ENCODE results near the gene CDK14. TPM values are rescaled to one million over a fixed set of nuclear protein-coding genes. Genes with fewer than 3 reads are reported as not detected.
A peak's percentile ranks its signal among the peaks of the same experiment; 100 is the strongest.

Gene CDK14
- polyA plus RNA-seq (ENCODE audit: insufficient read length), result 19.5 TPM

DNA sequence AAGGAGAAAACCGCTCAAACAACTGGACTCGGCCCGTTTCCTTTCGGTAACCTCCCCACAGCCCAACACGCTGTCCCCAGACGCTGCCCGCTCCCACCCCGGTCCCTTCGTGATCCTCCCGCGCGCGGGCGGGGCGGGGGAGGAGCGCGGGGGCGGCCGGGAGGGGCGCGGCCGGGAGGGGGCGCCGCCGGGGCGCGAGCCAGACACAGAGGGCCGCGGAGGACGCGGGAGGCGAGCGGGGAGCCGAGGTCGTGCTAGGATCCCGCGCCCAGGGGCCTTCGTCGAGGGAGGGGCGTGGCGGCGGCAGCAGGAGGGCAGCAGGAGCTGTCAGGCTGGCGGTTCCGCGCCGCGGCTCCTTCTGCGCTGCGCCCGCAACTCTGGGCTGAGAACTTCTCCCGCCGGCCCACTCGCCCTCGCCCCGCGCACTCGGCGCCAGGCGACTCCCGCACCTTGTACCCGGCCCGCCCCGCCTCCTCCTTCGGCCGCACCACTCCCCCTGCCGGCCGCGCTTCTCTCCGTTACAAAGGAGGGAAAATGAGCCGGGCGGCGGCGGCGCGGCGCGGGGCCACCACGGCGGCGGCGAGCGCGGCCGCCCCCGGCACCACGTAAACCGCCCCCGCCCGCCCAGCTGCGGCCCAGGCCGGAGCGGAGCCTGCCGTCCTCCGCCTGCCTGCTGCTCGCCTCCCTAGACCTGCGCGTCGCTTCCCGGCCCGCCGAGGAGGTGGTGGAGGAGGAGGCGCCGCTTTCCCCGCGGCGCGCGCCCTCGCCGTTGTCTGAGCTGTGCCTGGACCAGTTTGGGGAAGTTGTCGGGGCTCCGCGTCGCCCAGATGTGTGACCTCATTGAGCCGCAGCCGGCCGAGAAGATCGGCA lies at the start of gene CDK14:
CDK14 (plus strand) TSS at position 521 of the 870 bp plus-strand sequence; CDS start at position 828, 307 bp downstream.
- peak; percentile 81 for DNase-seq

DNA sequence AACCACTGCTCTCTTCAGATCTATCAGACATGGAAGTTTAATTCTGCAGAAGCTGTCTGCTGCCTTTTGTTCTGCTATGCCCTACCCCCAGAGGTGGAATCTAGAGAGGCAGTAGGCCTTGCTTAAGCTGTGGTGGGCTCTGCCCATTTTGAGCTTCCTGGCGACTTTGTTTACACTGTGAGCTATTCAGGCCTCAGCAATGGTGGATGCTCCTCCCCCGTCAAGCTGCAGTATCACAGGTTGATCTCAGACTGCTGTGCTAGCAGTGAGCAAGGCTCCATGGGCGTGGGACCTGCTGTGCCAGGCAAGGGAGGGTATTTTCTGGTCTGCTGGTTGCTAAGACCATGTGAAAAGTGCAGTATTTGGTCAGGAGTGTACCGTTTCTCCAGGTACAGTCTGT lies 45.1 kb upstream of the CDK14 start:
- DNase-seq, result no peak

DNA sequence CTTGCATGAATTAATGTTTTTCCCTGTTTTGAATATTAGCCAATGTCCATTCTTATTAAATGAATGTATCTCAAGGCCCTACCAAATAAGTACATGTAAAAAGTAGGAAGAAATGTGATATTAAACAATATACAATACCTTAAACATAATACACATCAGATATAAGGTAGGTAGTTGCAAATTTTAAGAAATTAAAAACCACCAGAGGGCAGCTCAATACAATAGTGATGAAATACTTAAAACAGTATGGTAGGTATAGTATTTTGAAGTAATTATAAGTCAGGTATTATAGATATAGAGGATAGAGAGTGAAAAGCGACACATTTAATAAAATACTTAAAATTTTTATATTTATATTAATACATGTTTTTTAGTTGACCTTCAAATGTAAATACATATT lies 43.6 kb upstream of the CDK14 start:
- no peak for DNase-seq

DNA sequence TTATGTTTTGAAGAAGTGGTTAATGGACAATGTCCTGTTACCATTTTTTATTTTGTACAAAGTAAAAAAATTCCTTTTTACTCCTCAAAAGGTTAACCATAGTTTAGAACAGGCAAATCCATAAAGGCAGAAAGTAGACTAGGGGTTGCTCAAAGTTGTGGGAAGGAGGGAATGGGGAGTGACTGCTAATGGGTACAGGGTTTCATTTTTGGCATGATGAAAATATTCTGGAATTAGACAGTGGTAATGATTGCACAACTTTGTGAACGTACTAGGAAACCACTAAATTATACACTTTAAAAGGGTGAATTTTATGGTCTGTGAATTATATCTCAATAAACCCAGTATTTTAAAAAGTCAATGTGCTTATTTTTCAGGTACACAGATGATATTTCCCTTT lies 35.4 kb upstream of the CDK14 start:
- DNase-seq, result no peak

DNA sequence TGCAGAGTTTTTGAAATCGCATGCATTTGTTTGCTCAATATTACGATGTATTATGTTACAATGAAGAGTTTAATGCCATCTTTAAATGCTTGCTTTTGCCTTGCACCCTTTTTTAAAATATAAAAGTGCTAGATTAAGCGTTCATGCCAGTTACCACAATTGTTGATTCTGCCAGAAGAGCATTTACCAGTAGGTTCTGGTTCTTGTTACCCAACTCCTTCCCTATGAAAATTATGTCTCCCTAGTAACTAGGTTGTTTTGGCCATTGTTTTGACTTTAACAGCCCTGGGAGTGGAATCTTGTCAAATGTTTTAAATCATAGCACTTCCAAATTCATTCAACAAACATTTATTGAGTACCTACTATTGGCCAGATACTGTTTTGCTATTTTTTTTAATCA lies 32.8 kb upstream of the CDK14 start:
- no peak for DNase-seq

DNA sequence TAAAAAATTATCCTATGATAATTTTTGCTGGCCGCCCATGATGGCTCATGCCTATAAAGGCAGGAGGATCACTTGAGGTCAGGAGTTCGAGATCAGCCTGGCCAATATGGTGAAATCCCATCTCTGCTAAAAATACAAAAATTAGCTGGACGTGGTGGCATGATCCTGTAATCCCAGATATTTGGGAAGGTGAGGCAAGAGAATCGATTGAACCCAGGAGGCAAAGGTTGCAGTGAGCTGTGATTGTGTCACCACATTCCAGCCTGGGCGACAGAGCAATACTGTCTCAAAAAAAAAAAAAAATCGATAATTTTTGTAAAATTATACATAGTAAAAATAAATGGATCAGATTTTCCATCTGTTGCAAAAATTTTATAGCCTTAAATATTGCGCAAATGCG lies 31.7 kb upstream of the CDK14 start:
- no peak for DNase-seq

DNA sequence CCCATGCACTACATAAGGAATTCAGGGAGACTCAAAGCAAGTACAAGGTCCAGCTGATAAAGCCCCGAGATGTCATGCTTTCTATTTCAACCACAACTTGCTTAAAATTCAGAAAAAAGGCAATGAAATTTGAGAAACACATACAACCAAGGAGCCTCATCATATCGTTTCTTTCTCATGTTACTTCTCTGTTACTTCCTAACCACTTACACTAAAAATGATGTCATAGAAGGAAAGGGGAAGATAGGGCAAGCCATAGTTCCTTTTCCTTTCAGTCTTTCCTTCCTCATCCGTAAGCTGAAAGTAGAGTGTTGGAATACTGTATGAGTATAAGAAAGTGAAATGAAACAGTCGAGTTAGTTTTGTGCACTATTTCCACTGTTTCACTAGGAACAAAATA lies 27.9 kb upstream of the CDK14 start:
- DNase-seq, result no peak

DNA sequence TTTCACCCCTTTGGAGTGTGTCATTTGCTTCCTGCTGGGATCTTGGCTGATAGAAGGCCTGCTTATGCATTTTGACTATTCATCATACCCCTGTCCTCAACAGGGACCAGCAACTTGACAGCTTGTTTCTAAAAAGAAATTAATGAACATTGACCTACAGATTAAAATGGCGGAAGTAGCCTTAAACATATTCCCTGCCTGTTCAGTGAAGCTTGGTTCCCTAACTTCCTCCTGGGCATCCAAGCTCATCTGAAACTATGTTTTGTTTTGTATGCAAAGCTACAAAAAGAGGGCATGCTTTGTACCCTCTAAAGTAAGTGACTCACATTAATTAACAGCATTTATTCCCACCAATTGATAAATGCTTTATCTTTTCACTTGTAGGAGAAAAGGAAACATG lies 26.8 kb upstream of the CDK14 start:
- no peak for DNase-seq

DNA sequence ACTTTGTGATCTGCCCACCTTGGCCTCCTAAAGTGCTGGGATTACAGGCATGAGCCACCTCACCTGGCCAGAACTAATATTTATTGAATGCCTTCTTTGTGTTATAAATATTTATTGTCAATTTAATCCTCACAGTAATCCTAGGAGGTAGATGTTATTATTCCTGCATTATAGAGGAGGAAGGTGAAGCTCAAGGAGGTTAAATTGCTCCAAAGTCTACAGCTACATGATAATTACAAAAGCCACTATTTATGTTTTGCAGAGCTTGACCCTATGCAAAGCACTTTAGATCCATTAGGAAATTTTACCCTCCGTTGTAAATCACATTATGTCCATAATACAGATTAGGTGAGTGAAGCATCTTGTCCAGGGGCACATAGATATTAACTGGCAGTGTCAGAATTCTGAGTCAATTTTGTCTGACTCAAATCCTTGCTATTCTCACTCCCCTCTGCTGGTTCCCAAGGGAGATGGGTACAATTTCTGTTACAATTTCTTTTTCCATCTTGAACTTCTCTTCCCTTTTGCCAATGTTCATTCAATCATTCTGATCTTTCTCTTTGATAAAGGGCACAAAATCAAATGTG lies 25.7 kb upstream of the CDK14 start:
- DNase-seq, result no peak

DNA sequence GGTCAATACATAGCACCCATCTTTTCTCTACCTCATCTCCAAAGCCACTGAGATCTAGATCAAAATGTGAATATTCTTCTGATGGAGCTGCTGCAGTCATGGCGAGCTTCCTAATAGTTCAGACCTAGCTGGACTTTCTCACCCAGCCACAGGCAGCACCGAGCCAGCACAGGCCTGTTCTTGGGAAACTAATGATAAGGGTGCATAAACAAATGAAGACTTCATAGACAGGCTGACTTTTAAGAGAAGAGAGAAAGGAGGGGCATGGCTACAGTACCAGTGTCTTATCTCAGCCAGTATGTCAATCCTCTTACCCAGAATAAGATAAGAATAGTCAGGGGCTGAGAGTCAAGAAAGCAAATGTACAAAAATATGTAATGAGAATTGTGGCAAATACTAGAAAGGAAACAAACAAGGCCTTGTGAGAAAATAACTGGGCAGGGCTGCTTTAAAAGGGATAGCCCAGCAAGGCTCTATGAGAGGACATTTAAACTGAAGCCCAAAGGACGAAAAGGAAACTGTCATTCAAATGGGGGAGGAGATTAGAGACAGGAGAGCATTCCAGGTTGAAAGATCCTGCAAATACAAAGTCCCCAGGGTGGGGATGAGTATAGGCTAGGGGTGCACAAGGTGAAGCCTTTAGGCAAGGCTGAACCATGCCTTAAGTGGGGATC lies 21.8 kb upstream of the CDK14 start:
- DNase-seq, result no peak

DNA sequence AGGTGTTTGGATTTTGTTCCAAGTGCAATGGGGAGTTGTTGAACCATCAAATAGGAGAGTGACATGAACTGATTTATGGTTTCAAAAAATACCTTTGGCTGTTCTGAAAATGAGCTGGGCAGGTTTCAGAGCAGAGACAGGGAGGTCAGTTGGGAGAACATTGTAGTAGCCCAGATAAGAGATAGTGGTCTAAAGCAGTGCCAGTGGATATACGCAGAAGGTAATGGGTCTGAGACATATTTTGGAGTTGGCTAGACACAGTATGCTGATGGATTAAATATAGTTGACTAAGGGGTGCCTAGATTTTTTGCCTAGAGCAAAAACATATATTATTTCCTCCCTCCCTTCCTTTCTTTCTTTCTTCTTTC lies 21.3 kb upstream of the CDK14 start:
- no peak for DNase-seq

DNA sequence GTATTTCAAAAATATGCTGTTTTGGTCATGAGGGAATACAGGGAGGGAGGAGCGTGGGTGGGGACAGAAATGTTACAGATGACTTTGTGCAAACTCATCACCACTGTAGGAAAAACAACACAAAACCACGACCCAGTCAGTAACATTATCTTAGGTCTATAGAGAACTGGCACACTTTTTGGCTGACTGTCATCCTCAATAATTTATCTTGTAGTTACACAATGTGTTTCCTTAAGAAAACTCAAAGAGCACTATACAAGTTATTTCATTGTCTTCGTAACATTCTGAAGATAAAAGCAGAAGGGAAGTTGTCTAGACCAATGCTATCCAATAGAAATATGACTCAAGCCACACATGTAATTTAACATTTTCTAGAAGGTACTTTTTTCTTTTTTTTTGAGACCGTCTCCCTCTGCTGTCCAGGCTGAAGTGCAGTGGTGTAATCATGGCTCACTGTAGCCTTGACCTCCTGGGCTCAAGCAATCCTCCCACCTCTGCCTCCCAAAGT lies 16.9 kb upstream of the CDK14 start:
- no peak for DNase-seq

DNA sequence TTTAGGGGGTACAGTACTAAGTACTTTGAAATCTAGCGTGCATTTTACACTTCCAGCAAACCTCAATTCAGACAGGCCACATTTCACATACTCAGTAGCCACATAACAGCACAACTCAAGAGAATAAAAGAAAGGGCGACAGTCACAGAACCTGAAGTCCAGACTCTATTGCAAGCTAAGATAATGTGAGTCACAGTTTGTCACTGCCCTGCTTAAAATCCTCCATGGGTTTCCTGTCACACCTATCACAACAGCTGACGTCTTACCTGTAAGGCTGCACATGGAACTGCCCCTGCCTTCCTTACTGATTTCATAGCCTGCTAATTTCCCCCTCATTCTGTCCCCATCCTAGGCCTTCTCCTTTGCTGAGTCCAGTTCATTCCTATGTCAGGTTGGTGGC lies 16.1 kb upstream of the CDK14 start:
- no peak for DNase-seq

DNA sequence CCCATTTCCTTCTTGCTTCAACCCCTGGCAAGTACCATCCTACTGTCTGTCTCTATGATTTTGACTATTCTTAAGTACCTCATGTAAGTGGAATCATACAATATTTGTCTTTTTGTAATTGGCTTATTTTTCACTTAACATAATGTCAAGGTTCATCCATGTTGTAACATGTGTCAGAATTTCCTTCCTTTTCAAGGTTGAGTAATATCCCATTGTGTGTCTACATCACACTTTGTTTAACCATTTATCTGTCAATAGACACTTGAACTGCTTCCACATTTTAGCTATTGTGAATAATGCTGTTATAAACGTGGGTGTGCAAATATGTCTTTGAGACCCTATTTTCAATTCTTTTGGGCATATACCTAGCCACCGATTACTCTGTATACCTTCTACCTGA lies 14.0 kb upstream of the CDK14 start:
- no peak for DNase-seq

DNA sequence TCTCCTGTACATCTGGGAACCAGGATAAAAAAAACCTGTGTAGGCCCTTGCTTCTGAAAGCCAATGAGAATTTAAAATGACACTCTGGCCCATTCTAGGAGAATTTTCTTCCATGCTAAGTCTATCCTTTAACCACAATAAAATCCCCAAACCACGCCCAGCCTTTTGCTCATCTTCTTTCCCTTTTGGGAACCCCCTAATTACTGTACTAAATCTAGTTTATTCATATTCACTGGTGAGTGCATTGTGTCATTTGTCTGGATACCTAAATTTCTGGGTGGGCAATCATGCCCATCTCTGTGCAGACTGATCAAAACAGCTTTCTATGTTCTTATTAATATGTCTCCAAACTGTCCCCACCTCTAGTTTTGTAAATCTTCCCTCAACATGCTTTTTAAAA lies 11.7 kb upstream of the CDK14 start:
- DNase-seq, result no peak

DNA sequence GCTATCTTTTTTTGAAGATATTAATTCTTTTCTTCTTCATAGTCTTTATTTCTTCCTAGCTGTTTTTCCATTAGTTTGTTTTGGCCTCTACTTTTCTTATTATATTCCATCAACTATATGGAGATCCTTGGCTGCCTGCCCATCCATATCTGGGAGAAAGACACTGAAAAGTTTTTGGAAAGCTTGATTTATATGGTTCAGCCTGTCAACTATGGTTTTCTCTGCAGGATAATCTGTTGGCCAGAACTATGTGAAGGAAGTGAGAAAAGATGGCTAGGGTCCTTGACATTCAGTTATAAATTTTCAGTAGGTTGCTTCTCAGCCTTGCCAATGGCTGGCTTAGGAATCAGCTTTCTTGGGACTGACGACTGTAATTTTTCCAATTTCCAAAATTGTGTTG lies 10.0 kb upstream of the CDK14 start:
- no peak for DNase-seq

DNA sequence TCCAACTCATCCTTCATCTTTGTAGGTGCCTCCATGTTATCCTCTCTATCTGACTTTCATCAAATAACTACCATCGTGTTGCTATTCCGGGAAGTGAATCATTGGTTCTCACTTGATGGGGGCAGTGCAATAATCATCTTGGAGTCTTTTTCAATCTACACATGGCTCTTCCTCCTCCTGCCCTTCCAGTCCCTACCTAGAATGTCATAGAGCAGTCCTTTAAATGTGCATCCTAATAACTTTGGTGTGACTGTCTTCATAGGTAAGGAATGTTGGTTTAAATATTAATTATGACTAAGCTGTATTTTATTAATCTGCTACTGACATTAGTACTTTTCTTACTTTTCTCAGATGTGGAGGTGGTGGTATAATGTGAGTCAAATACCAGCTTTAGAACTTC lies 8.4 kb upstream of the CDK14 start:
- DNase-seq, result no peak

DNA sequence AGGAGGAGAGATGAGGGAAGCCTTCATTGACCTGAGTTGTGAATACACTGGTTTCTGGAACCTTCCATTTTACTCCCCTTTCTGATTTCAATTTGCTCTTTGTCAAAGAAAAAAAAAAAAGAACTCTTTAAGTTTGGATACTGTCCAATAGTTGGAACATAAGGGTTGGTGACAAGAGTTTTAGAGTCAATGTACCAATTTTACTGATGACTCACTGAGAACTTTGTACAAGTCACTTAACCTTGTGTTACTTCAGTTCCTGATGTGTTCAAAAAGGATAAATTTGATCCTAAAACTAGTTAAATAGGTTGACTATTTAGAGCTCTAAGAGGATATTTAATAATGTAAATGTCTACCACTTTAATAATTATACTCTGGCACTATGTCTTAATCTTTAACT lies 4.1 kb upstream of the CDK14 start:
- DNase-seq, result no peak

DNA sequence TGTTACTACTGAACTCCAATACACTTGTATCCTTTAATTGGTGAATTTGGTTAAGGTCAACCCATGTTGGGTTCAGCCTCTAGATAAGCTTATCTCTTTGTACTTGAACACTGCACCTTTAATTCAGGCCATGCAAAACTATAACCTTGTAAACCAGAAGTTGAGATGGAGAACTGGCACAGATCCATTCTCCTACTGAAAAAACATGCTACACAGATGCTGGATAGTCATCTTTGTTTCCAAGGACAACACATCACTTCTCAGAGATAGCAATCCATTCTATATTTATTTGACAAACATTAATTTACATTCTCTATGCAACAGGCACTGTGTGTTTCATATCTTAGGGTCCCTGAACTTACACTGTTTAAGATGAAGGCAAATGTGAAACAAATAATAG lies 2.9 kb upstream of the CDK14 start:
- no peak for DNase-seq

DNA sequence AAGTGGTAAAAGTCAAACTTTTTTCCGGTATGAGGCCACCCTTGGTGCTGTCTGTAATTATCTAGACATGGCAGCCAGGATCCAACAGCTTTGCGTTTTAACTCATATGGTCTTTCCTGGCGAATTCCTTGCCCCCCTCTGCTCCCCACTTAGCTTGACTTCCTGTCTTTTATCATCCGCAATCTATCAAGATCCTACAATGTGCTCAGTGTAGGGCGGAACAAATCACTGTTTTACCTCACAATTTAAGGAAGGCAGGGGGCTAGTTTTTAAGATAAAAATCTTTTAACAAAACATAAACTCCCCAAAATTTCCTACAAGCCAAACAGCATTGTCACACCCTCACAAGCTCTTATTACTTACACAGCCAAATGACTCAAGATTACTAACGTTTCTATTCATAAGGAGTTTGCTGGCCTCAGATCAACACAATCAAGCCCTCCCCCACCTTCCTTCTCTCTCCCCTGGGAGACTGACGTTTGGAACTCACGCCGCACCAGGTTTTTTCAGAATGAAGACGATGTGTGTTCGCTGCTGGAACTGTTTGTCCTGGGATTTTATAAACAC lies 1.3 kb upstream of the CDK14 start:
- DNase-seq, result peak; percentile 42

DNA sequence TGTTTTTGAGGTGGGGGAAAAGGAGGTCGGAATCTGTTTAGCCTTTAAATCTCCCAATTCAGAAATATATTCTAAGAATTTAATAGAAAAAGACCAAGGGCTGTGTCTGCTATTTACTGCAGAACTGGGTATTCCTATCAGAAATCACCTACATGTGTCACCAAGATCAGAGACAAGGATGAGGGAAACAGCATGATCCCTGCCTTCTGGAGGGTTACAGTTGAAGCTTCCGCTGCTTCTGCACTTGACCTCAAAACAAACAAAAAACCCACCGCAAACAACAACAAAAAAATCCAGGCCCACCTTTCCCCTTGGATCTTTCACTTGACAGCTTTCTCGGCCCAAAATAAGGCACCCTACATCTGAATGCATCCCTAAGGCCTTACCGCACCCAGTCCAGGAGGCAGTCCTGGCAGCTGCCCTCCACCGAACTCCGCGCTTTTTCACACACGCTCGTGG lies 750 bp upstream of the CDK14 start:
- peak; percentile 18 for DNase-seq

DNA sequence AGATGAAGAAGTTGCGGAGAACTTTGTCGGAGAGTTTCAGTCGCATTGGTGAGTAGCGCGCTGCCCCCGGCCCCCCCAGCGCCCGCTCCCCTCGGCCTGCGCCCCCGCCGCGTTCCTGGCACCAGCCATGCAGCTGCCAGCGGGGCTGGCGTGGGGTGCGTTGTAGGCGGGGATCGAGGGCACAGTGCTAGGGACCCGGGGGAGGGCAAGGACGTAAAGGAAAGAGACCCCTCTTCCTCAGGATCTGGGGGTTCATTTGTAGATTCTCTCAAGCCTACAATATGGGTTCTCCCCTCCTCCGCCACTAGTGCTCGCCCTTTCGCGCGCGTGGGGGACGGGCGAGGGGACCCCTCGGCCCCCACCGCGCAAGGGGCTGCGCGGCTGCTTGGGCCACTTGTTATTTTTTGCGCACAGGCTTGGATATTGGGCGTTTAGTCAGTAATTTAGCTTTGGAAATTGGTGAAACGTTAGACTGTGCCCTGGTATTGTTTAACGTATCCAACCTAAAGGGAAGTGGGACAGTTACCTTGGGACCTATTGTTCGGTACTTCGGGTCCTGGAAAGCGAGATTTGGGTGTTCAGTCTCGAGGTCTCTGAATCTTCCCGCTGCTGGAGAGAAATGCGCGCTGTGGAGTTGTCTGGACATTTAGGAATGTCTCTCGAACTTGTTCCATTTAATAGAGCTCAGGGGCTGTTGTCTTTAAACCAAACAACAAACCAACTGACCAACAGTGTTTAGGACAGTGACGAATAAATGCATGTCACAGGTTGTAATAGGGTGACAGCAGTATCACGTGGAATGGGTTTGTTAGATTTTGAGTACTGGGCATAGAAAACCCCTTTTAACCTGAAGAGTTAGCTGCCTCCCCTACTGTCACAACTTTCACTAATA lies 796 bp downstream of the CDK14 start:
- peak; percentile 61 for DNase-seq
